ENCODE measurements around the gene ILDR1.

Gene ILDR1

GRCh38 chr3:121992601-121993560, 29.2 kb downstream of the ILDR1 start:
- DNase-seq (ENCODE audit: low read depth in 2 of 2), result no peak

- DNase-seq (ENCODE audit: low read depth in 2 of 2), result no peak
Measured at GRCh38 chr3:121989943-121990342, 32.1 kb downstream of the ILDR1 start.

GRCh38 chr3:121988146-121988545, 33.9 kb downstream of the ILDR1 start:
- DNase-seq (ENCODE audit: low read depth in 2 of 2), result no peak

- no peak for DNase-seq (ENCODE audit: low read depth in 2 of 2)
Measured at GRCh38 chr3:121985846-121986245, 36.2 kb downstream of the ILDR1 start.

GRCh38 chr3:121981473-121981872, 40.6 kb downstream of the ILDR1 start:
- no peak for DNase-seq (ENCODE audit: low read depth in 2 of 2)

- no peak for DNase-seq (ENCODE audit: low read depth in 2 of 2)
Measured at GRCh38 chr3:121980450-121980796, 41.6 kb downstream of the ILDR1 start.

GRCh38 chr3:121979734-121980449, 42.2 kb downstream of the ILDR1 start:
- DNase-seq (ENCODE audit: low read depth in 2 of 2), result no peak

GRCh38 chr3:121979246-121979645, 42.8 kb downstream of the ILDR1 start:
- no peak for DNase-seq (ENCODE audit: low read depth in 2 of 2)

GRCh38 chr3:121976727-121977126, 45.3 kb downstream of the ILDR1 start:
- DNase-seq (ENCODE audit: low read depth in 2 of 2), result no peak

GRCh38 chr3:121975702-121976302, 46.2 kb downstream of the ILDR1 start:
- no peak for DNase-seq (ENCODE audit: low read depth in 2 of 2)

GRCh38 chr3:121974601-121975111, 47.4 kb downstream of the ILDR1 start:
- DNase-seq (ENCODE audit: low read depth in 2 of 2), result no peak

GRCh38 chr3:121970047-121970446, 52.0 kb downstream of the ILDR1 start:
- DNase-seq (ENCODE audit: low read depth in 2 of 2), result no peak

GRCh38 chr3:121969631-121970030, 52.4 kb downstream of the ILDR1 start:
- DNase-seq (ENCODE audit: low read depth in 2 of 2), result no peak

GRCh38 chr3:121963608-121964007, 58.4 kb downstream of the ILDR1 start:
- no peak for DNase-seq (ENCODE audit: low read depth in 2 of 2)

- no peak for DNase-seq (ENCODE audit: low read depth in 2 of 2)
Measured at GRCh38 chr3:121962443-121962842, 59.6 kb downstream of the ILDR1 start.

GRCh38 chr3:121961283-121961682, 60.8 kb downstream of the ILDR1 start:
- no peak for DNase-seq (ENCODE audit: low read depth in 2 of 2)

- DNase-seq (ENCODE audit: low read depth in 2 of 2), result no peak
Measured at GRCh38 chr3:121958801-121959200, 63.2 kb downstream of the ILDR1 start.

- DNase-seq (ENCODE audit: low read depth in 2 of 2), result no peak
Measured at GRCh38 chr3:121957674-121958415, 64.2 kb downstream of the ILDR1 start.

GRCh38 chr3:121956363-121956762, 65.7 kb downstream of the ILDR1 start:
- no peak for DNase-seq (ENCODE audit: low read depth in 2 of 2)

- no peak for DNase-seq (ENCODE audit: low read depth in 2 of 2)
Measured at GRCh38 chr3:121951291-121951919, 70.6 kb downstream of the ILDR1 start.

- DNase-seq (ENCODE audit: low read depth in 2 of 2), result no peak
Measured at GRCh38 chr3:121948641-121949040, 73.4 kb downstream of the ILDR1 start.

Measured in stimulated activated CD4-positive, alpha-beta T cell treated with anti-CD3 and anti-CD28 coated beads, Interleukin-15, amount 100 ng/mL, for 48 hours (primary cell).